Erythroblast (primary cell): ENCODE results near the gene PABPC1L2B.

Source experiments
- GATA1 ChIP-seq: IDR thresholded peaks from 2 replicates; pipeline ENCODE4 v1.6.1; 2011; ENCODE audit warnings: low read depth, mild to moderate bottlenecking, control low read depth, low read length, moderate library complexity
- POLR2A ChIP-seq: IDR thresholded peaks from 2 replicates; pipeline ENCODE4 v1.6.1; 2011; ENCODE audit warnings: mild to moderate bottlenecking, low read length

DNA sequence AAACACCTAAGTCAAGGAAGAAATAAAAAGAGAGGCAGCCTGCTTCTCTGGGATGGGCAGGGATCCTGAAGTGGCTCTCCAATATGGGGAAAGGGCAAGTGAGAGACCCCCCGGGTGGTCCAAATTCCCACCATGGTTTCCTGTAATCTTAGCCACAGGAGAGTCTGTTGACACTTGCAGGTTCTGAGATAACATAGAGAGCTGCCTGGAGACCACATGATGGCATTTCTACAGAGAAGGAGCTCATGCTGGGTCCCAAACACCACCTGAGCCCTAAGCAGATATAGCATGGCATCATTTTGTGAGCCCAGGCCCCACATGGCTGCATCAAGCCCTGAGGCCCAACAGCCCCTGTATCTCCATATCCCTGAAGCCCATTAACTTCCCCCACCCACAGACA lies 26.1 kb downstream of the PABPC1L2B start:
- TF ChIP-seq POLR2A (no peak), GATA1 (no peak)
